Spleen (tissue), 7 donors: Measurements from ENCODE around the gene VEPH1.

ENCODE experiments used
- CTCF ChIP-seq, 11 experiments: fragments of 200-600 bp in 7 of 11; fragments of 450-650 bp in 4 of 11; sonication (generic) in 4 of 11; IDR thresholded peaks in 8 of 11; conservative IDR thresholded peaks in 3 of 11; 1 replicate in 7 of 11; 2 replicates in 4 of 11; pipeline versions ENCODE4 v1.4.0 to v1.8.0; 2016 to 2021; ENCODE audit warnings: antibody characterized with exemption in 11 of 11, inconsistent platforms in 4 of 11, mild to moderate bottlenecking in 1 of 11
- POLR2A ChIP-seq, 3 donors: fragments of 450-650 bp; IDR thresholded peaks; one replicate each; pipeline ENCODE4 v1.5.1; 2017; ENCODE audit warnings: antibody characterized with exemption in 3 of 3, mild to moderate bottlenecking in 1 of 3
- POLR2AphosphoS5 ChIP-seq, 3 donors: sonication (generic); formaldehyde crosslinking; IDR thresholded peaks; one replicate each; pipeline ENCODE4 v1.5.1; 2017; ENCODE audit warnings: antibody characterized with exemption in 3 of 3
- donor health status: DM: no; HTN: no; CAD: no; lungs with moderate emphysema.
- donor health status: DM: no; HTN: no; CAD: no.
- donor health status: DM: no; HTN: no; CAD: no.

DNA sequence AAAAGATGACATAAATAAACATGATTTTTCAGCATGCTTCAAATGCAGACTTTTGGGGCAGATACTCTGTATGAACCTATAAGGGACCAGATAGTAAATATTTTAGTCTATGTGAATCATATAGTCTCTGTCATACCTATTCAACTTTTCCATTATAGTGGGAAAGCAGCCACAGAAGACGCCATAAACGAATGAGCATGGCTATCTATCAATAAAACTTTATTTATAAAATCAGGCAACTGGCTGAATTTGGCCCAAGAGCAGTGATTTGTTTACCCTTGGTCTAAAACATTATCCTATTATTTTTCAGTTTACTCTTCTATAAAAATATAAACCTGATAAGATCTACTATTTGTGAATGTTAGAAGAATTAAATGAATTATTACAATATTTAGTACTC is 25.9 kb upstream of the VEPH1 start:
- TF ChIP-seq CTCF (IDR thresholded peaks at IDR 0.05 in 8 of 11, conservative IDR thresholded peaks at IDR 0.05 in 3 of 11) = no peak
- no peak for TF ChIP-seq POLR2A (IDR thresholded peaks at IDR 0.05)
- no peak for TF ChIP-seq POLR2AphosphoS5 (IDR thresholded peaks at IDR 0.05)
